ENCODE results near the gene TSC1. TPM values are rescaled to one million over a fixed set of nuclear protein-coding genes. Genes with fewer than 3 reads are reported as not detected.

TSC1 gene
- total RNA-seq, 4 donors from 2014 or later, result 36.4 to 155 (median 46.6) TPM

DNA sequence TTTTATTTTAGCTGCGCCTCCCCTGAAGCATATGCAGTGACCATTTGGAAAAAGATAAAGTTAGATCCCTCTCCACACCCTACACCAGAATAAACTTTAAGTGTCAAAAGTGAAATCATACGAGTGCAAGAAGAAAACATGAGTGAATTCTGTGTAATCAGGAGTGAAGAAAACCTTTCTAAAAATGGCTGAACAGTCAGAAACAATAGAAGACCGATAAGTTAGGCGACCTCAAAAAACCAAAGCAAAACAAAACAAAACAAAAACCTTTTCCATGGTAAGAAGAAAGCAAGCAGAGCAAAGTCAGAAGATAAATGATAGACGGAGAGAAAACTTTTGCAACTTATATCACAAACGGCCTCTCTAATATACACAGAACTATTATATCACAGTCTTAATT, 16.6 kb upstream of the TSC1 start:
- DNase-seq (ENCODE audit: low spot score in 2 of 2), result no peak
- H3K27ac ChIP-seq, result no peak overlapping the region
- H3K4me1 ChIP-seq, result no peaks in the 10 kb centered on the region
- peaks cover 6% of the 10 kb centered on the region for H3K27me3 ChIP-seq
- H3K9me3 ChIP-seq, result no peaks in the 10 kb centered on the region
- TF ChIP-seq POLR2AphosphoS5 (IDR thresholded peaks at IDR 0.05) (no peak), POLR2A (IDR thresholded peaks at IDR 0.05) (no peak), EP300 (IDR thresholded peaks at IDR 0.05) (no peak)
- TF ChIP-seq, protein P1, sequence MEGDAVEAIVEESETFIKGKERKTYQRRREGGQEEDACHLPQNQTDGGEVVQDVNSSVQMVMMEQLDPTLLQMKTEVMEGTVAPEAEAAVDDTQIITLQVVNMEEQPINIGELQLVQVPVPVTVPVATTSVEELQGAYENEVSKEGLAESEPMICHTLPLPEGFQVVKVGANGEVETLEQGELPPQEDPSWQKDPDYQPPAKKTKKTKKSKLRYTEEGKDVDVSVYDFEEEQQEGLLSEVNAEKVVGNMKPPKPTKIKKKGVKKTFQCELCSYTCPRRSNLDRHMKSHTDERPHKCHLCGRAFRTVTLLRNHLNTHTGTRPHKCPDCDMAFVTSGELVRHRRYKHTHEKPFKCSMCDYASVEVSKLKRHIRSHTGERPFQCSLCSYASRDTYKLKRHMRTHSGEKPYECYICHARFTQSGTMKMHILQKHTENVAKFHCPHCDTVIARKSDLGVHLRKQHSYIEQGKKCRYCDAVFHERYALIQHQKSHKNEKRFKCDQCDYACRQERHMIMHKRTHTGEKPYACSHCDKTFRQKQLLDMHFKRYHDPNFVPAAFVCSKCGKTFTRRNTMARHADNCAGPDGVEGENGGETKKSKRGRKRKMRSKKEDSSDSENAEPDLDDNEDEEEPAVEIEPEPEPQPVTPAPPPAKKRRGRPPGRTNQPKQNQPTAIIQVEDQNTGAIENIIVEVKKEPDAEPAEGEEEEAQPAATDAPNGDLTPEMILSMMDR (IDR thresholded peaks at IDR 0.05), result no peak
- WGBS, result 88% methylated on average over 6 of the region's 6 CpGs
- H3K36me3 ChIP-seq, result no peaks in the 10 kb centered on the region
- H3K4me3 ChIP-seq, result no peak overlapping the region

DNA sequence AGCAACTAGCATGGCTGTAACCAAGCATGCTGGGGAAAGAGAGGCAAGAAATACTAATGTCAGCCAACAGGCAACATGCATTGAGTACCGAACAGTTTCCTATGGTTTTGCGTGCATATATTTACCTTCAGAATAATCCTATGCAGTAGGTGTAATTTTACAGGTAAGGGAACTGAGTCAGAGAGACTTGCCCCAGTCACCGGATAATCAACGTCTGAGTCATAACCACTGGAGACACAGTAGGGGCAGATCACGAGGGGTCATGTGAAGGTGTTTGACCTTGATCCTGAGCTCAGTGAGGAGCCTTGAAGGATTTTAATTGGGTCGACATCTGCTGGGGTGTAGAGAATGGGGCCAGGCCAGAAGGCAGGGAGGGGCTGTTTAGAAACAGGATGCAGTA, 13.4 kb upstream of the TSC1 start:
- peaks cover 12% of the 10 kb centered on the region for H3K9me3 ChIP-seq
- TF ChIP-seq, protein P1 (IDR thresholded peaks at IDR 0.05), result no peak
- TF ChIP-seq POLR2A (IDR thresholded peaks at IDR 0.05) (no peak), POLR2AphosphoS5 (IDR thresholded peaks at IDR 0.05) (no peak), EP300 (IDR thresholded peaks at IDR 0.05) (no peak)
- DNase-seq (ENCODE audit: low spot score in 2 of 2), result no peak
- no peak overlapping the region for H3K4me3 ChIP-seq
- peaks cover 6% of the 10 kb centered on the region for H3K27me3 ChIP-seq
- no peak overlapping the region for H3K27ac ChIP-seq
- no peaks in the 10 kb centered on the region for H3K4me1 ChIP-seq
- 87% methylated on average over 6 of the region's 6 CpGs for WGBS
- H3K36me3 ChIP-seq, result no peaks in the 10 kb centered on the region

DNA sequence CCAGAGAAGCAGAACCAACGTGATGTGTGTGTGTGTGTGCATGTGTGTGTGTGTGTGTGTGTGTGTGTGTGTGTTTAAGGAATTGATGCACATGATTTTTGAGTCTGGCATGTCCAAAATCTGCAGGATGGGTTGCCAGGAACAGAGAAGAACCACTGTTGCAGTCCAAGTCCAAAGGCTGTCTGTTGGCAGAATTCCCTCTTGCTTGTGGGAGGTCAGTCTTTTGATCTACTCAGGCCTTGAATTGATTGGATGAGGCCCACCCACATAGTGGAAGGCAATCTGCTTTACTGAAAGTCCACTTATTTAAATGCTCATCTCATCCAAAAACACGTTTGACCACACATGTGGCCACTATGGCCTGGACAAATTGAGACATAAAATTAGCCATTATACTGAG, 11.4 kb upstream of the TSC1 start:
- Histone ChIP-seq H3K27ac (no peak overlapping the region), H3K27me3 (peaks cover 6% of the 10 kb centered on the region), H3K9me3 (peaks cover 12% of the 10 kb centered on the region), H3K36me3 (no peaks in the 10 kb centered on the region), H3K4me1 (no peaks in the 10 kb centered on the region), H3K4me3 (no peak overlapping the region)
- no peak for TF ChIP-seq EP300 (IDR thresholded peaks at IDR 0.05)
- TF ChIP-seq POLR2AphosphoS5 (IDR thresholded peaks at IDR 0.05), result no peak
- TF ChIP-seq POLR2A (IDR thresholded peaks at IDR 0.05), result no peak
- WGBS, result 60% methylated on average over 2 of the region's 2 CpGs
- no peak for DNase-seq (ENCODE audit: low spot score in 2 of 2)

DNA sequence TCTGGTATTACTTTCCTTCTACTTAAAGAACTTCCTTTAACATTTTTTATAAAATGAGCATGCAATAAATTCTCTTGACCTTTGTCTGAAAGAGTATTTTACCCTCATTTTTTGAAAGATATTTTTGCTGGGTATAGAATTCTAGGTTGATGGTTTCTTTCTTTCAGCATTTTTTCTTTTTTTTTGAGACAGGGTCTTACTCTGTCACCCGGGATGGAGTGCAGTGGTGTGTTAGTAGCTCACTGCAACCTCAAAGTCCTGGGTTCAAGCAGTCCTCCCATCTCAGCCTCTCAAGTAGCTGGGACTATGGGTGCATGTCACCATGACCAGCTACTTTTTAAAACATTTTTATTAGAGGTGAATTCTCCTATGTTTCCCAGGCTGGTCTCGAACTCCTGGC, 10.7 kb upstream of the TSC1 start:
- Histone ChIP-seq H3K9me3 (peaks cover 12% of the 10 kb centered on the region), H3K27me3 (peaks cover 6% of the 10 kb centered on the region), H3K4me1 (no peaks in the 10 kb centered on the region), H3K36me3 (no peaks in the 10 kb centered on the region), H3K4me3 (no peak overlapping the region), H3K27ac (no peak overlapping the region)
- DNase-seq (ENCODE audit: low spot score in 2 of 2), result no peak
- TF ChIP-seq POLR2AphosphoS5 (IDR thresholded peaks at IDR 0.05) (no peak), EP300 (IDR thresholded peaks at IDR 0.05) (no peak)
- WGBS, result 84% methylated on average over 2 of the region's 2 CpGs

DNA sequence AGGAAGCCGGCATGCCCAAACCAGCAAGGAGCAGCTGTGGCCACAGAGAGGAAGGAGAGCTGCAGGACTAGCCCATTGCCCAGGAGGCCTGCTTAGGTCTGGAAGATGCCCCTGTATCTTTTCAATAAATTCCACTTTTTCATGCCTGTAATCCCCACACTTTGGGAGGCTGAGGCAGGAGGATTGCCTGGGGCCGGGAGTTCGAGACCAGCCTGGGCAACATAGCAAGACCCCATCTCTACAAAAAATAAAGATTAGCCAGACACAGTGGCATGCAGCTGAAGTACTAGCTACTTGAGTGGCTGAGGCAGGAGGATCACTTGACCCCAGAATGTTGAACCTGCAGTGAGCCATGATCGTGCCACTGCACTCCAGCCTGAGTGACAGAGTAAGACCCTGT, 5.3 kb upstream of the TSC1 start:
- H3K4me3 ChIP-seq, result no peak overlapping the region
- WGBS, result 93% methylated on average over 3 of the region's 4 CpGs
- H3K36me3 ChIP-seq, result no peaks in the 10 kb centered on the region
- no peaks in the 10 kb centered on the region for H3K27me3 ChIP-seq
- H3K27ac ChIP-seq, result no peak overlapping the region
- peaks cover 3% of the 10 kb centered on the region for H3K9me3 ChIP-seq
- TF ChIP-seq, protein P1 (IDR thresholded peaks at IDR 0.05), result no peak
- TF ChIP-seq EP300 (IDR thresholded peaks at IDR 0.05) (no peak), POLR2AphosphoS5 (IDR thresholded peaks at IDR 0.05) (no peak), POLR2A (IDR thresholded peaks at IDR 0.05) (no peak)
- H3K4me1 ChIP-seq, result peaks cover 15% of the 10 kb centered on the region
- no peak for DNase-seq (ENCODE audit: low spot score in 2 of 2)

DNA sequence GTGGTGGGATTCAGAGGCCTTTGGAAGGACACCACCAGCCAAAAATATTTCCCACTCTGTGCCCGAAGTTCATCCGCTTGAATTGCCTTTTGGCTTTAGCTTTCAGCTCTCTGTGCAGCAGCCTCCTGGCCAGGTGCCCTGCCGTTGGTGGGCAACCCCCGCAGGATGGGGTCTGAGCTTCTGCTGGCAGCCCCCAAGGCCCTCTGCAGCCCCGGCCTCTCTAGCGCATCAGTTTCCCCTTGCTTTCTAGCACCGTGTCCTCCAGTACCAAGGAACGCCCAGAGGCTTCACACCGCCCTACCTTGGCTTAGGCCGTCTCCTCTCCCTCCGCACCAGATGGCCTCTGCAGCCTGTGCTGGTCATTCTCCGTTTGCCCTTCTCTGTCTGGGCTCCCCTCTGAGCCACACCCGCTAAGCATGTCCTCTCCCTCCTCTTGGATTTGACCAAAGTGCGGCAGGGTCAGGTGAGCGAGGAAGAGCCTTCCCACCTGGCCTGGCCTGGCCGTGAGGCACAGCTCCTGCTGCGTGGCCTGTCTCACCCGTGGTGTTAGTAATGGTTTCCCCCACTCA, 4.2 kb upstream of the TSC1 start:
- no peaks in the 10 kb centered on the region for H3K36me3 ChIP-seq
- no peak for DNase-seq (ENCODE audit: low spot score in 2 of 2)
- WGBS, result 82% methylated on average over 18 of the region's 18 CpGs
- H3K4me1 ChIP-seq, result peaks cover 20% of the 10 kb centered on the region
- H3K4me3 ChIP-seq, result no peak overlapping the region
- H3K27me3 ChIP-seq, result no peaks in the 10 kb centered on the region
- no peaks in the 10 kb centered on the region for H3K9me3 ChIP-seq
- TF ChIP-seq EP300 (IDR thresholded peaks at IDR 0.05), result no peak
- TF ChIP-seq POLR2AphosphoS5 (IDR thresholded peaks at IDR 0.05), result no peak
- no peak for TF ChIP-seq POLR2A (IDR thresholded peaks at IDR 0.05)
- TF ChIP-seq, protein P1 (IDR thresholded peaks at IDR 0.05), result no peak
- H3K27ac ChIP-seq, result no peak overlapping the region

All from suprapubic skin (tissue), 4 donors.